Endothelial cell of coronary artery (primary cell): ENCODE measurements around the gene ESRP2. TPM values are rescaled to one million over a fixed set of nuclear protein-coding genes. Genes with fewer than 3 reads are reported as not detected.

ENCODE experiments used
- total RNA-seq: library from RNA; depleted of rRNA; stranded (reverse); fragments of >200 nt; gene quantifications from 2 replicates; pipeline ENCODE4 v1.2.3, GENCODE V29; 2014

ESRP2 gene
- under 0.01 and 0.28 TPM in 2 replicates for total RNA-seq

DNA sequence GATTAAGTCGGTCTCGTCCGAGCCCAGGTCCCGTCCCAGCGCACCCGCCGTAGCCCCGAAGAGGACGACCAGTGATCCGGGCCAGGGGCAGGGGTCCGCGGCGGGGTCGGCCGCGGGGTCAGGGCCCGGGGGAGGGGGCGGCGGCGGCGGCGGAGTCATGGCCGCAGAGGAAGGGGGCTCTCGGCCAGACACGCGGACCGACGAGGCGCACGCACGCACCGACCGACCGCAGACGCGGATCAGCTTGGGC lies at the start of gene ESRP2:
Gene ESRP2, minus strand, starts transcription at position 241 of the 250 bp plus-strand sequence. Its CDS starts 82 bp downstream, at position 159.

DNA sequence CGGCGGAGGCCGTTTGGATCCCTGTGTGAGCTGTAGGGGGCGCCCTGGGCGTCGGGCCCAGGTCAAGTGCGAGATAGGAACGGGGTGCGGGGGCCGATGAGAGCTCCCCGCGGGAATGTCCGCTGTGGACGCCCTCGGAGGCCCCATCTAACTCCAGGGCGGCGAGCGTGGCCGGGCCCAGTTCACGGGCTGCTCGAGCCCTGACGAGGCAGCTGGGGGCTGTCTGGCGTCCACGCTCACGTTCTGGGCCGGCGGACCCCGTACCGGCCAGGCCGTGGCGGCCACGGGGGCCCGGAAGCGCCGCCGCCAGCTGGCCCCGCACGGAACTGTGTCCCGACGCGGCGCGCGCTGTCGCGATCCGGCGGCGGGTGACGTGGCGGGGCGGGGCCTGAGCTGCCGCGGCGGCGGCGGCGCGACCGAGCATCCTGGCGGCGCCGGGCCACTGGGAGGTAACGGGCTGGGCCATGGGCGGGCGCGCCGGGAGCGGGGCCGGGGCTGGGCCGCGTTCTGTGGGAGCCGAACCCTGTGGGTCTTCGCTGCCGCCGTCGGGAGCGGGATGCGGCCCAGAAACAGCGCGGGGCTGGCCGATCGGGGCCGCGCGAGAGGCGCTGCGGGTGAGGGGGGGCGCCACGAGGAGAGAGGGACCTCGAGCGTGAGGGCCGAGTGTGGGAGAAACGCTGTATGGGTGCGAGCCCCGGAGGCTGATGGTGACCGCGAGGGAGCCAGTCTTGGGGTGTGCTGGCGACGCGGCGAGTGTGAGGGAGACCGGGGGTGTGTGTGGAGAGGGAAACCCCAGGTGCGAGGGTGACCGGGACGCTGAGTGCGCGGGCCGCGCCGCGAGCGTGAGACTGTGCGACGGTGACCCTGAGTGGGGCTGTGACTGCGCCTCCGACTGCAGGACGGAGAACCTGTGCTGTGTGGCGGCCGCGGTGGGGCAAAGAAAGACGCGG lies 28.5 kb upstream of the ESRP2 start, which contains the start of gene SLC7A6:
Gene SLC7A6, plus strand, starts transcription at position 399 of the 950 bp plus-strand sequence. CDS start 10,201 bp downstream, outside the sequence.

DNA sequence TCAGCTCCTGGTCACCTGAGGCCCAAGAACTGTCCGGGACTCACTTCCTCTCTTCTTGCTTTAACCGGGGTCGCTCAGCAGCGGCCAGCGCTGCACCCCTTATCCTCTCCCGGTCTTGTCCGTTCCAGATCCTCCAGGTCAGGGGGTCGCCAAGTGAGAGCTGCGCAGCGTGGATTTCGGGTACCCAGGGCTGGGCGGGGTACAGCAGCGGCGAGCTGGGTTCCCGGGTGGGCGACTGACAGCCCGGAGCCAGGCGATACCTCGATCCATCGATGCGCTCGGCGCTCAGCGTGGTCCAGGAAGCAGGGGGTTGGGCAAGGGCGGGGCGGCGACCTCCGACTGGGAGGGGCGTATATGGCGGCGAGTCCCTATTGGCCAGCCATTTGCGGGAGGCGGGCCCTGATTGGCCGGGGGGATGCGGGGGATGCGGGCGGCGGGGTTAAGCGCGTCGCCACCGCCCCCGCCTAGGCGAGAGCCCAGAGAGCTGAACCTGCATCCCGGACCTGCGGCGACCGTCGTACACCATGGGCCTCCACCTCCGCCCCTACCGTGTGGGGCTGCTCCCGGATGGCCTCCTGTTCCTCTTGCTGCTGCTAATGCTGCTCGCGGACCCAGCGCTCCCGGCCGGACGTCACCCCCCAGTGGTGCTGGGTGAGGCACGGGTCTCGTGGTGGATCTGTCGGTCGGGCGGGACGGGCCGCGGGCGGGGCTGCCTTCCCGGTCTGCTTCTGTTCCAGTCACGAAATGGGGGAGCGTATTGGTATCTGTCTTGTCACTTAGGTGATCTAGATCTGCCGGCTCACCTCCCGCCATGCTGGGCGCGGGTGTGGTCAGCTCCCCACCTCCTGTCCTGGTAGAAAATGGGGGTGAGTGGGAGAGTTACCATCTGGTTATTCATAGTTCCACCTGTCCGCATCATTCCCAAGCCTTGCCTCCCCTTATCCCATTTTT lies 9.3 kb upstream of the ESRP2 start, which contains the start of gene PLA2G15:
Gene PLA2G15, plus strand, starts transcription at position 471 of the 951 bp plus-strand sequence. Its CDS starts 54 bp downstream, at position 525.

Other genes with a start within 250 kb of the ESRP2 start
- 0.36 TPM in 1 of 2 replicates, not detected in the other for gene DPEP2, start 236.6 kb downstream of the ESRP2 start, total RNA-seq
- not detected in 2 replicates for gene DPEP2NB, start 220.2 kb downstream of the ESRP2 start, total RNA-seq
- gene DDX28, start 212.9 kb downstream of the ESRP2 start, total RNA-seq: 10.0 and 12.0 TPM in 2 replicates
- 17.6 and 18.5 TPM in 2 replicates for gene DUS2, start 212.8 kb downstream of the ESRP2 start, total RNA-seq
- 8.2 and 11.3 TPM in 2 replicates for gene NFATC3, start 150.8 kb downstream of the ESRP2 start, total RNA-seq
- gene PLA2G15, start 9.2 kb upstream of the ESRP2 start, total RNA-seq: 15.0 and 27.1 TPM in 2 replicates
- gene SLC7A6, start 28.4 kb upstream of the ESRP2 start, total RNA-seq: 21.5 and 31.0 TPM in 2 replicates
- 13.9 and 19.2 TPM in 2 replicates for gene SLC7A6OS, start 74.8 kb upstream of the ESRP2 start, total RNA-seq
- gene PRMT7, start 74.9 kb upstream of the ESRP2 start, total RNA-seq: 32.8 and 41.9 TPM in 2 replicates
- under 0.01 TPM in 1 of 2 replicates, not detected in the other for gene SMPD3, start 212.4 kb upstream of the ESRP2 start, total RNA-seq